OCI-LY7 (cell line): ENCODE results near the gene OR13G1. TPM values are rescaled to one million over a fixed set of nuclear protein-coding genes. Genes with fewer than 3 reads are reported as not detected.
"Not testable (repeated sequence)": the region's sequence is repeated elsewhere in the genome, so short reads cannot be mapped to it uniquely, and the experiment has no call there.

Experiments used
- BruUV-seq: library from RNA; stranded (reverse); fragments of 400-500 nt; replicated peaks from 2 replicates; lab custom pipeline; 2021; lab: Mats Ljungman, UMichigan
- CTCF ChIA-PET: fragments of 300-600 bp; sonication (Branson Sonifier 250); formaldehyde crosslinking; loops from one replicate; lab custom pipeline; 2022; ENCODE audit warnings: antibody characterized with exemption; ENCODE audit not compliant: unreplicated experiment; lab: Charles Lee
- POLR2A ChIA-PET: fragments of 300-600 bp; sonication (Branson Sonifier 250); formaldehyde crosslinking; loops from one replicate; lab custom pipeline; 2022; ENCODE audit warnings: antibody characterized with exemption; lab: Charles Lee
- DNase-seq: peaks from one replicate; pipeline ENCODE4 v3.0.0-alpha.2; 2015; ENCODE audit warnings: low spot score
- H2AFZ ChIP-seq: fragments of 200-600 bp; sonication (generic), shearing (Covaris generic); 2 replicates; pipeline ENCODE4 v1.6.1; 2014; ENCODE audit warnings: mild to moderate bottlenecking, antibody characterized with exemption, low read length, moderate library complexity
- H3K27ac ChIP-seq: fragments of 200-600 bp; sonication (generic); 2 replicates; pipeline ENCODE4 v1.5.1; 2014; ENCODE audit warnings: mixed run types, low read depth, mild to moderate bottlenecking, moderate library complexity, low read length, inconsistent platforms; ENCODE audit not compliant: poor library complexity, severe bottlenecking
- H3K36me3 ChIP-seq: fragments of 200-600 bp; sonication (generic); 2 replicates; pipeline ENCODE4 v1.6.1; 2014; ENCODE audit warnings: mild to moderate bottlenecking, antibody characterized with exemption, low read length, moderate library complexity, mixed read lengths; ENCODE audit not compliant: insufficient read depth
- H3K4me1 ChIP-seq: fragments of 200-600 bp; sonication (generic); 2 replicates; pipeline ENCODE4 v1.5.1; 2014; ENCODE audit warnings: mild to moderate bottlenecking, low read length; ENCODE audit not compliant: insufficient read depth, poor library complexity, severe bottlenecking
- H3K4me2 ChIP-seq: fragments of 200-600 bp; sonication (generic); 2 replicates; pipeline ENCODE4 v1.6.1; 2014; ENCODE audit warnings: mild to moderate bottlenecking, low read length
- H3K4me3 ChIP-seq: fragments of 200-600 bp; sonication (generic); 2 replicates; pipeline ENCODE4 v1.5.1; 2014; ENCODE audit warnings: mild to moderate bottlenecking, low read depth, low read length; ENCODE audit not compliant: poor library complexity, severe bottlenecking
- H3K79me2 ChIP-seq: fragments of 200-600 bp; sonication (generic); 2 replicates; pipeline ENCODE4 v1.6.1; 2016; ENCODE audit warnings: low read depth, mild to moderate bottlenecking, low read length, moderate library complexity, mixed read lengths; ENCODE audit not compliant: insufficient read depth
- H3K9me2 ChIP-seq: fragments of 200-600 bp; sonication (generic); 2 replicates; pipeline ENCODE4 v1.6.1; 2016; ENCODE audit warnings: mild to moderate bottlenecking, low read length, mixed read lengths; ENCODE audit not compliant: insufficient read depth
- H3K9me3 ChIP-seq: fragments of 200-600 bp; sonication (generic); 2 replicates; pipeline ENCODE4 v1.6.1; 2014; ENCODE audit warnings: mild to moderate bottlenecking, mixed run types, low read length, mixed read lengths
- H4K20me1 ChIP-seq: fragments of 200-600 bp; sonication (generic); 2 replicates; pipeline ENCODE4 v1.6.1; 2014; ENCODE audit warnings: mild to moderate bottlenecking, antibody characterized with exemption, low read length, moderate library complexity, mixed read lengths; ENCODE audit not compliant: insufficient read depth
- EZH2phosphoT487 ChIP-seq: fragments of 200-600 bp; sonication (generic); IDR thresholded peaks from 2 replicates; pipeline ENCODE4 v1.6.1; 2018; ENCODE audit warnings: low read depth, borderline replicate concordance, mild to moderate bottlenecking, mixed run types, antibody characterized with exemption, low read length, moderate library complexity, mixed read lengths
- intact Hi-C: fragments of 100-400 bp; cut with micrococcal nuclease; formaldehyde crosslinking; loops from one replicate; pipeline ENCODE4 v1.10.0; 2022; ENCODE audit not compliant: unreplicated experiment
- total RNA-seq, 2 experiments: library from RNA; depleted of rRNA in 1 of 2; stranded (reverse); fragments of >200 nt in 1 of 2; shearing (Covaris generic) in 1 of 2; gene quantifications; 2 replicates each; pipeline ENCODE4 v1.2.3, GENCODE V29; 2014 to 2022
- TF ChIP-seq, protein P1 (sequence below): fragments of 200-600 bp; sonication (generic); conservative IDR thresholded peaks from 2 replicates; pipeline ENCODE4 v1.5.1; 2014; ENCODE audit warnings: mild to moderate bottlenecking, antibody characterized with exemption, low read length, moderate library complexity, mixed read lengths

The OR13G1 gene
- total RNA-seq, 2 experiments from 2014 or later: not detected

GRCh38 chr1:247713753-247714152, 34.2 kb upstream of the OR13G1 start:
- Histone ChIP-seq H3K4me3 (no peak overlapping the region), H3K9me2 (no peaks in the 10 kb centered on the region), H3K4me2 (no peak overlapping the region), H3K9me3 (no peaks in the 10 kb centered on the region), H2AFZ (no peak overlapping the region), H3K27ac (no peak overlapping the region), H4K20me1 (no peaks in the 10 kb centered on the region), H3K79me2 (no peaks in the 10 kb centered on the region), H3K4me1 (no peaks in the 10 kb centered on the region), H3K36me3 (no peaks in the 10 kb centered on the region)
- ChIA-PET POLR2A (no interaction called here), CTCF (no interaction called here)
- BruUV-seq: no TSS peak
- no peak for DNase-seq
- no peak for TF ChIP-seq EZH2phosphoT487
- TF ChIP-seq, protein P1, sequence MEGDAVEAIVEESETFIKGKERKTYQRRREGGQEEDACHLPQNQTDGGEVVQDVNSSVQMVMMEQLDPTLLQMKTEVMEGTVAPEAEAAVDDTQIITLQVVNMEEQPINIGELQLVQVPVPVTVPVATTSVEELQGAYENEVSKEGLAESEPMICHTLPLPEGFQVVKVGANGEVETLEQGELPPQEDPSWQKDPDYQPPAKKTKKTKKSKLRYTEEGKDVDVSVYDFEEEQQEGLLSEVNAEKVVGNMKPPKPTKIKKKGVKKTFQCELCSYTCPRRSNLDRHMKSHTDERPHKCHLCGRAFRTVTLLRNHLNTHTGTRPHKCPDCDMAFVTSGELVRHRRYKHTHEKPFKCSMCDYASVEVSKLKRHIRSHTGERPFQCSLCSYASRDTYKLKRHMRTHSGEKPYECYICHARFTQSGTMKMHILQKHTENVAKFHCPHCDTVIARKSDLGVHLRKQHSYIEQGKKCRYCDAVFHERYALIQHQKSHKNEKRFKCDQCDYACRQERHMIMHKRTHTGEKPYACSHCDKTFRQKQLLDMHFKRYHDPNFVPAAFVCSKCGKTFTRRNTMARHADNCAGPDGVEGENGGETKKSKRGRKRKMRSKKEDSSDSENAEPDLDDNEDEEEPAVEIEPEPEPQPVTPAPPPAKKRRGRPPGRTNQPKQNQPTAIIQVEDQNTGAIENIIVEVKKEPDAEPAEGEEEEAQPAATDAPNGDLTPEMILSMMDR: no peak
- intact Hi-C loops: no loop called here

- H3K4me2 ChIP-seq, H3K4me1 ChIP-seq, POLR2A ChIA-PET, H3K9me3 ChIP-seq, H3K4me3 ChIP-seq, H4K20me1 ChIP-seq, H3K79me2 ChIP-seq, H2AFZ ChIP-seq, intact Hi-C loops, H3K9me2 ChIP-seq, CTCF ChIA-PET, H3K27ac ChIP-seq, BruUV-seq, DNase-seq, H3K36me3 ChIP-seq: not testable (repeated sequence)
Measured at GRCh38 chr1:247710681-247711080, 31.1 kb upstream of the OR13G1 start.

DNA sequence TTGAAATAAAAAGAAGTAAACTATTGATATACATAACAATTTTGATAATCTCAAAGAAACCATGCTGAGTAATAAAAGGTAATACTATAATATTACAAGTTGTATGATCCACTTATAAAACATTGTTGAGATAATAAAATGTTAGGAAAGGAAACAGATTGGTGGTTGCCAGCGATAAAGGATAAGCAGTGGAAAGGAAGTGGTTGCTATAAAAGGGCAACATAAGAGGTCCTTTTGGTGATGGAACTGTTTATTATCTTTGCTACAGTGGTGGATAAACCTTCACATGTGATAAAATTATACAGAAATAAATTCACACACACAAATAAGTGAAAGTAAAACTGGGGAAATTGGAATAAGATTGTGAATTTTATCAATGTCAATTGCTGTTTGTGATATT, 21.8 kb upstream of the OR13G1 start:
- H4K20me1 ChIP-seq: no peaks in the 10 kb centered on the region
- H3K9me3 ChIP-seq: peaks cover 5% of the 10 kb centered on the region; the same call in 1 of the 2 replicates
- H3K27ac ChIP-seq: no peak overlapping the region
- H3K36me3 ChIP-seq: no peaks in the 10 kb centered on the region
- intact Hi-C loops: no loop called here
- H2AFZ ChIP-seq: no peak overlapping the region
- ChIA-PET POLR2A (no interaction called here), CTCF (no interaction called here)
- no peak overlapping the region for H3K4me3 ChIP-seq
- BruUV-seq: no TSS peak
- TF ChIP-seq, protein P1: no peak
- TF ChIP-seq EZH2phosphoT487: no peak
- H3K9me2 ChIP-seq: no peaks in the 10 kb centered on the region
- H3K4me1 ChIP-seq: no peaks in the 10 kb centered on the region
- DNase-seq: no peak
- H3K79me2 ChIP-seq: no peaks in the 10 kb centered on the region
- no peak overlapping the region for H3K4me2 ChIP-seq
